Breast epithelium (tissue), 3 donors: Measurements from ENCODE around the gene CDYL.

ENCODE experiments used
- CTCF ChIP-seq, 3 donors: fragments of 450-650 bp; IDR thresholded peaks; one replicate each; pipeline ENCODE4 v1.5.1; 2016 to 2017; ENCODE audit warnings: antibody characterized with exemption in 3 of 3, mild to moderate bottlenecking in 3 of 3, moderate library complexity in 3 of 3
- POLR2A ChIP-seq: fragments of 450-650 bp; IDR thresholded peaks from one replicate; pipeline ENCODE4 v1.6.1; 2016; ENCODE audit warnings: antibody characterized with exemption, mild to moderate bottlenecking, moderate library complexity
- POLR2AphosphoS5 ChIP-seq, 3 donors: sonication (generic); formaldehyde crosslinking; IDR thresholded peaks; one replicate each; pipeline ENCODE4 v1.6.1; 2017; ENCODE audit warnings: antibody characterized with exemption in 3 of 3

- TF ChIP-seq CTCF (IDR thresholded peaks at IDR 0.05) (no peak), POLR2A (no peak), POLR2AphosphoS5 (IDR thresholded peaks at IDR 0.05) (no peak)
Measured at GRCh38 chr6:4860387-4860786, 84.2 kb downstream of the CDYL start.
